Measurements from ENCODE around the gene NTSR1.

The NTSR1 gene

GRCh38 chr20:62744741-62745191 lies 36.1 kb downstream of the NTSR1 start:
- Histone ChIP-seq H3K4me3 (ENCODE audit: low read length) (no peak overlapping the region), H3K9me2 (replicated peaks; ENCODE audit: control insufficient read depth, low read length) (no peaks in the 10 kb centered on the region), H3K4me1 (ENCODE audit: control insufficient read depth, low read length) (peaks cover 13% of the 10 kb centered on the region), H3K27ac (ENCODE audit: low read depth, low read length) (no peak overlapping the region), H3K27me3 (ENCODE audit: control insufficient read depth, low read length) (no peaks in the 10 kb centered on the region), H3K9me3 (ENCODE audit: control insufficient read depth, insufficient read depth, low read length) (no peaks in the 10 kb centered on the region), H3K79me2 (ENCODE audit: control insufficient read depth, low read length) (no peaks in the 10 kb centered on the region), H3F3A (ENCODE audit: control insufficient read depth, insufficient read depth) (no peaks in the 10 kb centered on the region), H4K20me1 (ENCODE audit: control insufficient read depth, insufficient read depth, low read depth, low read length) (no peaks in the 10 kb centered on the region), H3K4me2 (ENCODE audit: low read length) (no peak overlapping the region), H3K36me3 (ENCODE audit: control insufficient read depth, low read length) (no peaks in the 10 kb centered on the region)
- no peak for TF ChIP-seq EZH2phosphoT487 (IDR thresholded peaks at IDR 0.05; ENCODE audit: borderline replicate concordance, low read length)
- TF ChIP-seq CTCF (IDR thresholded peaks at IDR 0.05; ENCODE audit: low read depth, low read length, poor library complexity, severe bottlenecking), result no peak

- H3K27ac ChIP-seq (ENCODE audit: low read depth, low read length), result no peak overlapping the region
- H3K4me1 ChIP-seq (ENCODE audit: control insufficient read depth, low read length), result peaks cover 6% of the 10 kb centered on the region
- no peak for TF ChIP-seq CTCF (IDR thresholded peaks at IDR 0.05; ENCODE audit: low read depth, low read length, poor library complexity, severe bottlenecking)
- no peak for TF ChIP-seq EZH2phosphoT487 (IDR thresholded peaks at IDR 0.05; ENCODE audit: borderline replicate concordance, low read length)
- H3F3A ChIP-seq (ENCODE audit: control insufficient read depth, insufficient read depth), result no peaks in the 10 kb centered on the region
- no peaks in the 10 kb centered on the region for H3K27me3 ChIP-seq (ENCODE audit: control insufficient read depth, low read length)
- H3K4me2 ChIP-seq (ENCODE audit: low read length), result no peak overlapping the region
- H4K20me1 ChIP-seq (ENCODE audit: control insufficient read depth, insufficient read depth, low read depth, low read length), result no peaks in the 10 kb centered on the region
- no peaks in the 10 kb centered on the region for H3K79me2 ChIP-seq (ENCODE audit: control insufficient read depth, low read length)
- no peaks in the 10 kb centered on the region for H3K9me3 ChIP-seq (ENCODE audit: control insufficient read depth, insufficient read depth, low read length)
- no peaks in the 10 kb centered on the region for H3K9me2 ChIP-seq (replicated peaks; ENCODE audit: control insufficient read depth, low read length)
- H3K36me3 ChIP-seq (ENCODE audit: control insufficient read depth, low read length), result no peaks in the 10 kb centered on the region
- H3K4me3 ChIP-seq (ENCODE audit: low read length), result no peak overlapping the region
Observed at GRCh38 chr20:62745279-62745951, 36.8 kb downstream of the NTSR1 start.

- Histone ChIP-seq H3K4me2 (ENCODE audit: low read length) (no peak overlapping the region), H3K4me3 (ENCODE audit: low read length) (no peak overlapping the region), H3F3A (ENCODE audit: control insufficient read depth, insufficient read depth) (no peaks in the 10 kb centered on the region), H3K9me2 (replicated peaks; ENCODE audit: control insufficient read depth, low read length) (no peaks in the 10 kb centered on the region), H3K79me2 (ENCODE audit: control insufficient read depth, low read length) (no peaks in the 10 kb centered on the region), H3K9me3 (ENCODE audit: control insufficient read depth, insufficient read depth, low read length) (no peaks in the 10 kb centered on the region), H3K4me1 (ENCODE audit: control insufficient read depth, low read length) (peaks cover 1% of the 10 kb centered on the region), H3K36me3 (ENCODE audit: control insufficient read depth, low read length) (no peaks in the 10 kb centered on the region), H3K27ac (ENCODE audit: low read depth, low read length) (no peak overlapping the region), H4K20me1 (ENCODE audit: control insufficient read depth, insufficient read depth, low read depth, low read length) (no peaks in the 10 kb centered on the region), H3K27me3 (ENCODE audit: control insufficient read depth, low read length) (no peaks in the 10 kb centered on the region)
- no peak for TF ChIP-seq EZH2phosphoT487 (IDR thresholded peaks at IDR 0.05; ENCODE audit: borderline replicate concordance, low read length)
- TF ChIP-seq CTCF (IDR thresholded peaks at IDR 0.05; ENCODE audit: low read depth, low read length, poor library complexity, severe bottlenecking), result no peak
Observed at GRCh38 chr20:62745952-62746288, 37.3 kb downstream of the NTSR1 start.

Measured in DOHH2 (cell line).